Caco-2 (cell line): ENCODE measurements around the gene SLC35A1. TPM values are rescaled to one million over a fixed set of nuclear protein-coding genes. Genes with fewer than 3 reads are reported as not detected.

Experiments used
- BruUV-seq: library from RNA; stranded (reverse); fragments of 400-500 nt; replicated peaks from 2 replicates; lab custom pipeline; 2021; lab: Mats Ljungman, UMichigan
- CTCF ChIA-PET: fragments of 300-600 bp; sonication (Branson Sonifier 250); formaldehyde crosslinking; loops from one replicate; lab custom pipeline; 2022; ENCODE audit warnings: antibody characterized with exemption; lab: Charles Lee
- POLR2A ChIA-PET: fragments of 300-600 bp; sonication (Branson Sonifier 250); formaldehyde crosslinking; loops from one replicate; lab custom pipeline; 2022; ENCODE audit warnings: antibody characterized with exemption; lab: Charles Lee
- DNase-seq, 2 experiments: peaks; one replicate each; pipeline versions ENCODE4 v3.0.0 to v3.0.0-alpha.2; 2020 to 2022
- H3K27me3 ChIP-seq: replicated peaks from 2 replicates; pipeline ENCODE4 v1.6.0; 2011; ENCODE audit warnings: low read length; ENCODE audit not compliant: control insufficient read depth, insufficient read depth
- H3K36me3 ChIP-seq: 2 replicates; pipeline ENCODE4 v1.5.1; 2011; ENCODE audit warnings: low read length; ENCODE audit not compliant: control insufficient read depth, insufficient read depth
- H3K4me1 ChIP-seq: fragments of 250-450 bp; sonication (Bioruptor Pico); 2 replicates; pipeline ENCODE4 v1.5.1; 2020; ENCODE audit warnings: mild to moderate bottlenecking
- H3K4me3 ChIP-seq: 2 replicates; pipeline ENCODE4 v1.5.1; 2011; ENCODE audit warnings: low read depth, mild to moderate bottlenecking, control low read depth, low read length
- H3K9me3 ChIP-seq: fragments of 250-450 bp; sonication (Bioruptor Pico); 2 replicates; pipeline ENCODE4 v1.5.1; 2020; ENCODE audit warnings: mild to moderate bottlenecking, moderate library complexity
- H3K27ac Mint-ChIP-seq: one replicate; pipeline ENCODE4 v1.8.0; 2022; ENCODE audit warnings: mixed read lengths; ENCODE audit not compliant: unreplicated experiment
- H3K27me3 Mint-ChIP-seq: one replicate; pipeline ENCODE4 v1.8.0; 2022; ENCODE audit warnings: mixed read lengths; ENCODE audit not compliant: insufficient read depth, unreplicated experiment
- H3K36me3 Mint-ChIP-seq: one replicate; pipeline ENCODE4 v1.8.0; 2022; ENCODE audit warnings: mild to moderate bottlenecking, mixed read lengths; ENCODE audit not compliant: insufficient read depth, unreplicated experiment
- H3K4me1 Mint-ChIP-seq: one replicate; pipeline ENCODE4 v1.8.0; 2022; ENCODE audit warnings: low read depth, mixed read lengths; ENCODE audit not compliant: unreplicated experiment
- H3K4me3 Mint-ChIP-seq: one replicate; pipeline ENCODE4 v1.8.0; 2022; ENCODE audit warnings: mild to moderate bottlenecking, moderate library complexity, mixed read lengths; ENCODE audit not compliant: unreplicated experiment
- H3K9me3 Mint-ChIP-seq: one replicate; pipeline ENCODE4 v1.8.0; 2022; ENCODE audit warnings: mixed read lengths; ENCODE audit not compliant: unreplicated experiment
- CTCF ChIP-seq, 2 experiments: fragments of 200-600 bp in 1 of 2; IDR thresholded peaks; 1 replicate in 1 of 2; 2 replicates in 1 of 2; pipeline versions ENCODE4 v1.5.1 to v1.8.0; 2011 to 2022; ENCODE audit warnings: antibody characterized with exemption in 1 of 2, control low read depth in 1 of 2, inconsistent platforms in 1 of 2, low read depth in 1 of 2, low read length in 1 of 2, mild to moderate bottlenecking in 1 of 2, moderate library complexity in 1 of 2; ENCODE audit not compliant: insufficient read depth in 1 of 2, severe bottlenecking in 1 of 2, unreplicated experiment in 1 of 2
- intact Hi-C: fragments of 100-400 bp; cut with micrococcal nuclease; formaldehyde crosslinking; loops from one replicate; pipeline ENCODE4 v1.10.0; 2022; ENCODE audit not compliant: unreplicated experiment
- total RNA-seq: library from RNA; stranded (reverse); gene quantifications from 2 replicates; pipeline ENCODE4 v1.2.3, GENCODE V29; 2022

SLC35A1 gene
- total RNA-seq, 1 experiment from 2014 or later, result 12.7 TPM

- no peaks in the 10 kb centered on the region for H3K27me3 ChIP-seq
- BruUV-seq, result no TSS peak
- CTCF ChIA-PET, result no interaction called here
- 0 out of 2 replicates have a peak, but pooled peaks cover 3% of the 10 kb centered on the region for H3K4me1 ChIP-seq
- DNase-seq, result no peak
- no peak overlapping the region for H3K4me3 ChIP-seq
- Mint-ChIP-seq H3K36me3 (peaks cover 48% of the 10 kb centered on the region), H3K4me3 (no peak overlapping the region), H3K9me3 (no peaks in the 10 kb centered on the region), H3K27ac (no peak overlapping the region), H3K27me3 (no peaks in the 10 kb centered on the region), H3K4me1 (peaks cover 8% of the 10 kb centered on the region)
- H3K36me3 ChIP-seq, result peaks cover 3% of the 10 kb centered on the region
- no peaks in the 10 kb centered on the region for H3K9me3 ChIP-seq
- TF ChIP-seq CTCF (IDR thresholded peaks at IDR 0.05; ENCODE audit: insufficient read depth in 1 of 2, low read depth in 1 of 2, low read length in 1 of 2, severe bottlenecking in 1 of 2, unreplicated experiment in 1 of 2), result no peak
- POLR2A ChIA-PET, result no interaction called here
- intact Hi-C loops, result no loop called here
These were observed 65.9 kb downstream of the SLC35A1 start for GRCh38 chr6:87538510-87539260.

GRCh38 chr6:87539554-87539953 is 66.8 kb downstream of the SLC35A1 start:
- no peak overlapping the region for H3K27ac Mint-ChIP-seq
- H3K4me3 ChIP-seq, result no peak overlapping the region
- no peaks in the 10 kb centered on the region for H3K9me3 ChIP-seq
- 0 out of 2 replicates have a peak, but pooled peaks cover 1% of the 10 kb centered on the region for H3K4me1 ChIP-seq
- ChIA-PET CTCF (no interaction called here), POLR2A (no interaction called here)
- H3K36me3 ChIP-seq, result peaks cover 3% of the 10 kb centered on the region
- DNase-seq, result no peak
- intact Hi-C loops, result no loop called here
- H3K9me3 Mint-ChIP-seq, result no peaks in the 10 kb centered on the region
- H3K4me3 Mint-ChIP-seq, result no peak overlapping the region
- no peaks in the 10 kb centered on the region for H3K27me3 ChIP-seq
- no peaks in the 10 kb centered on the region for H3K27me3 Mint-ChIP-seq
- no peak for TF ChIP-seq CTCF (IDR thresholded peaks at IDR 0.05; ENCODE audit: insufficient read depth in 1 of 2, low read depth in 1 of 2, low read length in 1 of 2, severe bottlenecking in 1 of 2, unreplicated experiment in 1 of 2)
- H3K4me1 Mint-ChIP-seq, result peaks cover 3% of the 10 kb centered on the region
- no TSS peak for BruUV-seq
- H3K36me3 Mint-ChIP-seq, result peaks cover 52% of the 10 kb centered on the region

- no peak overlapping the region for H3K4me3 ChIP-seq
- CTCF ChIA-PET, result no interaction called here
- H3K36me3 ChIP-seq, result peaks cover 3% of the 10 kb centered on the region
- no peaks in the 10 kb centered on the region for H3K9me3 ChIP-seq
- no peak overlapping the region for H3K4me3 Mint-ChIP-seq
- no peaks in the 10 kb centered on the region for H3K4me1 Mint-ChIP-seq
- DNase-seq, result no peak
- POLR2A ChIA-PET, result no interaction called here
- no TSS peak for BruUV-seq
- no peaks in the 10 kb centered on the region for H3K27me3 ChIP-seq
- TF ChIP-seq CTCF (IDR thresholded peaks at IDR 0.05; ENCODE audit: insufficient read depth in 1 of 2, low read depth in 1 of 2, low read length in 1 of 2, severe bottlenecking in 1 of 2, unreplicated experiment in 1 of 2), result no peak
- no peaks in the 10 kb centered on the region for H3K27me3 Mint-ChIP-seq
- no peaks in the 10 kb centered on the region for H3K4me1 ChIP-seq
- no peak overlapping the region for H3K27ac Mint-ChIP-seq
- H3K9me3 Mint-ChIP-seq, result no peaks in the 10 kb centered on the region
- intact Hi-C loops, result no loop called here
- H3K36me3 Mint-ChIP-seq, result peaks cover 57% of the 10 kb centered on the region
These were observed 67.8 kb downstream of the SLC35A1 start for GRCh38 chr6:87540539-87540938.
